GM11168 (cell line): Measurements from ENCODE around the gene PHF5A.

Experiments
- in situ Hi-C: fragments of 300-500 bp; cut with MboI; formaldehyde crosslinking; loops from one replicate; pipeline ENCODE4 v1.12.0; 2022; ENCODE audit warnings: low sequenced_read_pairs; ENCODE audit not compliant: unreplicated experiment

The PHF5A gene

GRCh38 chr22:41425660-41426365, 42.7 kb downstream of the PHF5A start:
- in situ Hi-C loops = no loop called here

DNA sequence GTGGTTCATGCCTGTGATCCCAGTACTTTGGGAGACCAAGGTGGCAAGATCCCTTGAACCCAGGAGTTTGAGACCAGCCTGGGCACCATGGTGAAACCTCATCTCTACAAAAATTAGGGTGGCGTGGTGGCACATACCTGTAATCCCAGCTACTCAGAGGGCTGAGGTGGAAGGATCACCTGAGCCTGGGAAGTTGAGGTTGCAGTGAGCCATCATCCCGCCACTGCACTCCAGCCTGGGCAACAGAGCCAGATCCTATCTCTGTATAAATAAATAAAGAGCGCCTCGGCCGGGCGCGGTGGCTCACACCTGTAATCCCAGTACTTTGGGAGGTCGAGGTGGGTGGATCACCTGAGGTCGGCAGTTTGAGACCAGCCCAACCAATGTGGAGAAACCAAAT, 49.8 kb downstream of the PHF5A start:
- in situ Hi-C loops = no loop called here

- in situ Hi-C loops = no loop called here
Measured at GRCh38 chr22:41417622-41418390, 50.7 kb downstream of the PHF5A start.

GRCh38 chr22:41415554-41415953, 52.9 kb downstream of the PHF5A start:
- in situ Hi-C loops = no loop called here

- in situ Hi-C loops = no loop called here
Measured at GRCh38 chr22:41411021-41411851, 57.3 kb downstream of the PHF5A start.

GRCh38 chr22:41410311-41410751, 58.2 kb downstream of the PHF5A start:
- in situ Hi-C loops = no loop called here
